HG02870 (cell line): ENCODE results near the gene CDHR5.
"Not testable (repeated sequence)": the region's sequence is repeated elsewhere in the genome, so short reads cannot be mapped to it uniquely, and the experiment has no call there.

Source experiments
- ATAC-seq: cut with Tn5 transposase; IDR thresholded peaks from one replicate; pipeline ENCODE4 v1.9.1; 2021; ENCODE audit warnings: mild to moderate bottlenecking, moderate library complexity; ENCODE audit not compliant: unreplicated experiment

CDHR5 gene, protein sequence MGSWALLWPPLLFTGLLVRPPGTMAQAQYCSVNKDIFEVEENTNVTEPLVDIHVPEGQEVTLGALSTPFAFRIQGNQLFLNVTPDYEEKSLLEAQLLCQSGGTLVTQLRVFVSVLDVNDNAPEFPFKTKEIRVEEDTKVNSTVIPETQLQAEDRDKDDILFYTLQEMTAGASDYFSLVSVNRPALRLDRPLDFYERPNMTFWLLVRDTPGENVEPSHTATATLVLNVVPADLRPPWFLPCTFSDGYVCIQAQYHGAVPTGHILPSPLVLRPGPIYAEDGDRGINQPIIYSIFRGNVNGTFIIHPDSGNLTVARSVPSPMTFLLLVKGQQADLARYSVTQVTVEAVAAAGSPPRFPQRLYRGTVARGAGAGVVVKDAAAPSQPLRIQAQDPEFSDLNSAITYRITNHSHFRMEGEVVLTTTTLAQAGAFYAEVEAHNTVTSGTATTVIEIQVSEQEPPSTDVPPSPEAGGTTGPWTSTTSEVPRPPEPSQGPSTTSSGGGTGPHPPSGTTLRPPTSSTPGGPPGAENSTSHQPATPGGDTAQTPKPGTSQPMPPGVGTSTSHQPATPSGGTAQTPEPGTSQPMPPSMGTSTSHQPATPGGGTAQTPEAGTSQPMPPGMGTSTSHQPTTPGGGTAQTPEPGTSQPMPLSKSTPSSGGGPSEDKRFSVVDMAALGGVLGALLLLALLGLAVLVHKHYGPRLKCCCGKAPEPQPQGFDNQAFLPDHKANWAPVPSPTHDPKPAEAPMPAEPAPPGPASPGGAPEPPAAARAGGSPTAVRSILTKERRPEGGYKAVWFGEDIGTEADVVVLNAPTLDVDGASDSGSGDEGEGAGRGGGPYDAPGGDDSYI

GRCh38 chr11:624705-625635 lies at the start of gene CDHR5:
Gene CDHR5 (minus strand): TSS chr11:624955. CDS start chr11:624902, 53 bp downstream.
- no peak for ATAC-seq

- no peak for ATAC-seq
Observed at GRCh38 chr11:674406-674805, 49.7 kb upstream of the CDHR5 start.

DNA sequence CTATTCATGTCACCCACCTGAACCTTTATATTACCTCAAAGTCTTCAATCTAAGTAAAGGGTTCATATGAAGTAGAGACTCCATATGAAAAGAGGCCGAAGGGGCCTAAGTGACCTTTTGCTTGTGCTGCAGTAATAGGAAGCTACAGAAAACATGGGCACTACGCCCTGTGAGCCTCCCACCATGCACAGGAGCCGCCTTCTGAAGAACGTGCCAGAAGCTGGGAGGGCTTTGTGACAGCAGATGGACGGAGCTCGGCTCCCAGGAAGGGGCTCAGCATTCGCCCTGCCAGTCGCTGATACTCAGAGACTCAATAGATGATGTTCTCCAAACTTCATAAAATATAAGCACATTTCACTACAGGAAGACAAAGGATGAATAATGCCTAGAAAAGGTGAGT lies 49.1 kb upstream of the CDHR5 start:
- ATAC-seq = no peak

GRCh38 chr11:665704-666281 lies 41.0 kb upstream of the CDHR5 start:
- ATAC-seq = no peak

DNA sequence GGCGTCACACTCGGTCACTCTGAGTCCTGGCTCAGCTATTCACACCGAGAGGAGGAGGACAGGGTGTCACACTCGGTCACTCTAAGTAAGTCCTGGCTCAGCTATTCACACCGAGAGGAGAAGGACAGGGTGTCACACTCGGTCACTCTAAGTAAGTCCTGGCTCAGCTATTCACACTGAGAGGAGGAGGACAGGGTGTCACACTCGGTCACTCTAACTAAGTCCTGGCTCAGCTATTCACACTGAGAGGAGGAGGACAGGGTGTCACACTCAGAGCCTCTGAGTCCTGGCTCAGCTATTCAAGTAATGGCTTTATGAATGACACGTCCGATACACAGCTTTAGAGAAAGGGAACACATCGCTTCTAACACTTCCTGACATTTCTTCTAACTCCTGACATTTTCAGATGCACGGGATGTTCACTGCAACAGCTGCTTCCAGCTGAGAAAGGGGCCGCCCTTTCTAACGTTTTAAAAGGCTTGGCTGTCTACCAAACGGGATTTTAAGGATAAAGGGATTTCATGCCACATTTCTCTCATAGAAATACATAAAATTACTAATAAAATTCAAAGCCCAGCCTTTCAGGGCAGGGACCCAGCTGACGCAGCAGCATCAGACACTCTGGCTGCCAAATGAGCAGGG lies 40.4 kb upstream of the CDHR5 start:
- ATAC-seq = no peak

GRCh38 chr11:662689-663274 lies 38.0 kb upstream of the CDHR5 start:
- no peak for ATAC-seq

- ATAC-seq = no peak
Observed at GRCh38 chr11:660681-661444, 36.1 kb upstream of the CDHR5 start.

DNA sequence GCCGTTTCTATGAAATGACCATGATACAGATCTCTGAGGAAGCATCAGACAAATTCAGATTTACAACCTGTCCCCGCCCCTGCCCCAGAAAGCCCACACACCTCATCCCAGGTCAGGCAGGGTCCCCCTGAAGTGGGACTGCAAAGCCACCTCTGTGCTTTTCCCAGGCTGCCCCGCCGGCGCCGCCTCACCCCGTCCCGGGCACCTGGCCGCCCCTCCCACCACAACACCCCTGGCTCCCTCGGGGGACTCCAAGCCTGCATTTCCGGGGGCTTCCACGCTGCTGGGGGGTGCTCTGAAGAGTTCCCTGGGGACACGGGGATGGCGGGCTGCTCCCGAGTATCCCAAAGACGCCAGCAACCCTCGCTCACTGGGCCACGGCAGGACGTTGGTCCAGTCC lies 35.5 kb upstream of the CDHR5 start:
- ATAC-seq = no peak

- ATAC-seq = no peak
Observed at GRCh38 chr11:659532-660085, 34.9 kb upstream of the CDHR5 start.

GRCh38 chr11:657691-658126 lies 33.0 kb upstream of the CDHR5 start:
- no peak for ATAC-seq

- ATAC-seq = no peak
Observed at GRCh38 chr11:656866-657265, 32.1 kb upstream of the CDHR5 start.

- ATAC-seq = no peak
Observed at GRCh38 chr11:656426-656825, 31.7 kb upstream of the CDHR5 start.

DNA sequence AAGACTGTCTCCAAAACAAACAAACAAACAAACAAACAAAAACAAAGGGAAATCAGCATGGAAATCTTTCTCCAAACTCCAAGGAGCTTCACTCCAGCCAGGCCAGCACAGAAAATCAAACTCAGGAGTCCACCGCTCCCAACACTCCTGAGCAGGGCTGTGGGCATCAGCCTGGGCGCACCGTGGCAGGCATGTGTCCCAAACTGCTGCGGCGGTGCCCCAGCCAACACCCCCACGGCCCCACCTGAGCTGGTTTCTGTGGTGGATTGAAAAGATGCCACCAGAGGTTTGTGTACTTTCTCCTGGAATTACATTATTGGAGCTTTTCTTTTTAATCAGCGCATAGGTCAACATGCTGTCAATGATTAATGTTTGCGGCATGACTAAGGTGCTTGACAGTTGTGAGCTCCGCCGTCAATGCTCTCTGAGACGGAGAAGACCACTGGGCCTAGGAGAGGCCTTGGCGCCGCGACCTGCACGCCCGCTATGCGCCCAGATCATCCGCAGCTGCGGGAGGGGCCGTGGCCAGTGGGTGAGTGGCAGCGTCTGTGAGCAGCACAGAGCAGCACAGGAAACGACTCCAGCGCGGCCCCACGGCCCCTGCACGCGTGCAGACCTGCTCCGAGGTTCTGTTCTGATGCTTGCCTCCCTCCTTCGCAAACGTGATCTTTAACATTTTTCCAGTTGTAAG lies 30.4 kb upstream of the CDHR5 start:
- no peak for ATAC-seq

DNA sequence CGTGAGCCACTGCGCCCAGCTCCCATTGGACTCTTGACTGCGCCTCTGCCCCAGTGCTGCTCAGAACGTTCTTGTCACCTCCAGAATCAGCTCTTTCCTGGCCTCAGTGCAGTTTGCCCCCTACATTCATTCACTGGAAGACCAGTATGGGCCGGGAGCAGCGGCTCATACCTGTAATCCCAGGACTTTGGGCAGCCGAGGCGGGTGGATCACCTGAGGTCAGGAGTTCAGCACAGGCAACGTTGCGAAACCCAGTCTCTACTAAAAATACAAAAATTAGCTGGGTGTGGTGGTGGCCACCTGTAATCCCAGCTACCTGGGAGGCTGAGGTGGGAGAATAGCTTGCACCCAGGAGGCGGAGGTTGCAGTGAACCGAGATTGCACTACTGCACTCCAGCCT lies 29.7 kb upstream of the CDHR5 start:
- ATAC-seq = not testable (repeated sequence)

- no peak for ATAC-seq
Observed at GRCh38 chr11:653837-654236, 29.1 kb upstream of the CDHR5 start.

DNA sequence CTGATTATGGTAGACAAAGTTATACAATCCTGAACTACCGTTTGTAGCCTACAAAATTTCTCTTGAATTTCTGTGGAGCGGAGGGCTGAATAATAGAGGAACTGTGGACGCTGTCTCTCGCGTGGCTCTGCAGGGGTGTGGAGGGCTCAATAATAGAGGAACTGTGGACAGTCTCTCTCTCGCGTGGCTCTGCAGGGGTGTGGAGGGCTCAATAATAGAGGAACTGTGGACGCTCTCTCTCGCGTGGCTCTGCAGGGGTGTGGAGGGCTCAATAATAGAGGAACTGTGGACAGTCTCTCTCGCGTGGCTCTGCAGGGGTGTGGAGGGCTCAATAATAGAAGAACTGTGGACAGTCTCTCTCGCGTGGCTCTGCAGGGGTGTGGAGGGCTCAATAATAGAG lies 28.4 kb upstream of the CDHR5 start:
- not testable (repeated sequence) for ATAC-seq

DNA sequence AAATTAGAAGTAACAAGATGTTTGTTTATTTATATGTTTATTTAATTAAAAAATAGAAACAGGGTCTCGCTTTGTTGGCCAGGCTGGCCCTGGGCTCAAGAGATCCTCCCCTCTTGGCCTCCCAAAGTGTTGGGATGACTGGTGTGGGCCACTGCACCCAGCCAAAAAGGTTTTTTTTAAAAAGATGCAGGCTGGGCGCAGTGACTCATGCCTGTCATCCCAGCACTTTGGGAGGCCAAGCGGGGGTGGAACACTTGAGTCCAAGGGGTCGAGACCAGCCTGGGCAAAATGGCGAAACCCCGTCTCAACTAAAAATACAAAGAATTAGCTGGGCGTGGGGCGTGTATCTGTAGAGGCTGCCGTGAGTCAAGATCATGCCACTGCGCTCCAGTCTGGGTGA lies 25.7 kb upstream of the CDHR5 start:
- ATAC-seq = no peak

GRCh38 chr11:647672-648158 lies 23.0 kb upstream of the CDHR5 start:
- not testable (repeated sequence) for ATAC-seq
